ENCODE results near the gene RNU5D-1. TPM values are rescaled to one million over a fixed set of nuclear protein-coding genes. Genes with fewer than 3 reads are reported as not detected.

The RNU5D-1 gene
- total RNA-seq, 4 donors from 2014 or later: not detected

DNA sequence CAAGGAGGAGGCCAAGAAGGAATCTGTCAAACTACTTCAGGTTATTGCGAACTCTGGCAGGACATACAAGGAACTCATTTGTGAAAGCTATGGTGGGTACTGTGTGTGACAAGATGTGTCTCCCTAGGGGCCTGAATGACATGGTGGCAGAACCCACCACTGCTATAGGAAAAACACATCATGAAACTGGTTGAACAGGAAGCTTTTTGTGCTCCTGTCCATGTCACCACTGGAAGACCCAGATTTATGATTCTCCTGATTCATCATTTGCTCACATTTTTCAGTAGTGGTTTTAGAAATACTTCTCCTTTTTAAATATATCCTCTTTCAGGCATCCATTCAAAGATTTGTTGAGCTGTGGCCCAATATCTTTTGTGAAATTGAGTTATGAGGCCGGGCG, 32.8 kb downstream of the RNU5D-1 start:
- WGBS: 86% methylated on average over 3 of the region's 3 CpGs
- Histone ChIP-seq H3K36me3 (no peaks in the 10 kb centered on the region), H3K27me3 (no peaks in the 10 kb centered on the region), H3K4me1 (no peaks in the 10 kb centered on the region), H3K27ac (no peak overlapping the region), H3K4me3 (no peak overlapping the region), H3K9me3 (no peaks in the 10 kb centered on the region)
- no peak for DNase-seq (ENCODE audit: low spot score in 2 of 2)
- TF ChIP-seq EP300 (IDR thresholded peaks at IDR 0.05) (no peak), POLR2AphosphoS5 (IDR thresholded peaks at IDR 0.05) (no peak), POLR2A (IDR thresholded peaks at IDR 0.05) (no peak)
- TF ChIP-seq, protein P1, sequence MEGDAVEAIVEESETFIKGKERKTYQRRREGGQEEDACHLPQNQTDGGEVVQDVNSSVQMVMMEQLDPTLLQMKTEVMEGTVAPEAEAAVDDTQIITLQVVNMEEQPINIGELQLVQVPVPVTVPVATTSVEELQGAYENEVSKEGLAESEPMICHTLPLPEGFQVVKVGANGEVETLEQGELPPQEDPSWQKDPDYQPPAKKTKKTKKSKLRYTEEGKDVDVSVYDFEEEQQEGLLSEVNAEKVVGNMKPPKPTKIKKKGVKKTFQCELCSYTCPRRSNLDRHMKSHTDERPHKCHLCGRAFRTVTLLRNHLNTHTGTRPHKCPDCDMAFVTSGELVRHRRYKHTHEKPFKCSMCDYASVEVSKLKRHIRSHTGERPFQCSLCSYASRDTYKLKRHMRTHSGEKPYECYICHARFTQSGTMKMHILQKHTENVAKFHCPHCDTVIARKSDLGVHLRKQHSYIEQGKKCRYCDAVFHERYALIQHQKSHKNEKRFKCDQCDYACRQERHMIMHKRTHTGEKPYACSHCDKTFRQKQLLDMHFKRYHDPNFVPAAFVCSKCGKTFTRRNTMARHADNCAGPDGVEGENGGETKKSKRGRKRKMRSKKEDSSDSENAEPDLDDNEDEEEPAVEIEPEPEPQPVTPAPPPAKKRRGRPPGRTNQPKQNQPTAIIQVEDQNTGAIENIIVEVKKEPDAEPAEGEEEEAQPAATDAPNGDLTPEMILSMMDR (IDR thresholded peaks at IDR 0.05): no peak

DNA sequence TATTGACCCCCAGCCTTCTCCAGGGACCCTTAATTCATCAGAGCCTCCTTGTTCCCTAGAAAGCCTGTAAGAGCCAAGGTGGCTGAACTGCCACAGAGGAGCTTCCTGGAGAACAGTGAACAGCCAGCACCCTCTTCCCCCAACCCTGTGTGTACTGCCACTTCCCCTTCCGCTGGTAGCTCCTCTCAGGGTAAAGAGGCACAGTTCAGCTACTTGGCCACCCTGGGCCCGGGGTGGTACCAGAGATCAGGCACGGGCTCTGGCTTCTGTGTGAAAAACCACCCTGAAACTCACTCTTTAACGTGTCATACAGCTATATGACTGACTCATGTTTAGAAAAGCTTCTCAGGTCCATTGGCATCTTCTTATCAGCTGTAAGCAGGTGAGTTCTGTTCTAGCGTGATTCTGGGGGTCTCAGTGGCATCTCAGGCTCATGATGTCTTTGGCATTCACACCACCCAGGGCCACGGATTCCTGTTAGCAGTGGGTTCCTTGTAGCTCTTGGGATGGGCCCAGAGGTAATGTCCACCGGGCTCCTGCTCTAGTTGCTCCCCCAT, 34.1 kb downstream of the RNU5D-1 start:
- H3K36me3 ChIP-seq: no peaks in the 10 kb centered on the region
- TF ChIP-seq EP300 (IDR thresholded peaks at IDR 0.05) (no peak), POLR2AphosphoS5 (IDR thresholded peaks at IDR 0.05) (no peak), POLR2A (IDR thresholded peaks at IDR 0.05) (no peak)
- TF ChIP-seq, protein P1 (IDR thresholded peaks at IDR 0.05): no peak
- 85% methylated on average over 7 of the region's 7 CpGs for WGBS
- no peak overlapping the region for H3K27ac ChIP-seq
- H3K27me3 ChIP-seq: no peaks in the 10 kb centered on the region
- H3K4me3 ChIP-seq: no peak overlapping the region
- no peaks in the 10 kb centered on the region for H3K4me1 ChIP-seq
- no peak for DNase-seq (ENCODE audit: low spot score in 2 of 2)
- no peaks in the 10 kb centered on the region for H3K9me3 ChIP-seq

DNA sequence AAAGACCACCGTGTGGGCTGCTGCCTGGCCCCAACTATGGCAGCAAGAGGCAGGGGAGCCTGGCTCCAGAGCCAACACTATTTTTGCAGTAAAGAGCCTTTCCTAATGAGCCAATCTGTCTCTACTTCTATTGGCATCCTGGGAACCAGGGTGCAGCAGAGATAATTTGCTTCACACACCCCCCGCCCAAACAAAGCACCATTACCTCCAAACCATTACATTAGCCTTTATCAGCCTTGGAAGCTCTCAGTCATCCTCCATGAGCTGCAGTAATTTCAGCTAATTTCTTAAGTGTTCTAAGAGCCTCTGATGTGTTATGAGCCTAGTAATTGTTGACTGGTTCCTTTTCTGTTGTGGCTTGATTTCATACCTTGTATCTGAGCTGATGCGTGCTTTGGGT, 34.9 kb downstream of the RNU5D-1 start:
- no peak overlapping the region for H3K4me3 ChIP-seq
- no peak for DNase-seq (ENCODE audit: low spot score in 2 of 2)
- no peaks in the 10 kb centered on the region for H3K9me3 ChIP-seq
- no peak overlapping the region for H3K27ac ChIP-seq
- H3K4me1 ChIP-seq: no peaks in the 10 kb centered on the region
- H3K36me3 ChIP-seq: no peaks in the 10 kb centered on the region
- WGBS: 91% methylated on average over 3 of the region's 3 CpGs
- H3K27me3 ChIP-seq: no peaks in the 10 kb centered on the region
- TF ChIP-seq POLR2A (IDR thresholded peaks at IDR 0.05) (no peak), EP300 (IDR thresholded peaks at IDR 0.05) (no peak), POLR2AphosphoS5 (IDR thresholded peaks at IDR 0.05) (no peak)
- TF ChIP-seq, protein P1 (IDR thresholded peaks at IDR 0.05): no peak

DNA sequence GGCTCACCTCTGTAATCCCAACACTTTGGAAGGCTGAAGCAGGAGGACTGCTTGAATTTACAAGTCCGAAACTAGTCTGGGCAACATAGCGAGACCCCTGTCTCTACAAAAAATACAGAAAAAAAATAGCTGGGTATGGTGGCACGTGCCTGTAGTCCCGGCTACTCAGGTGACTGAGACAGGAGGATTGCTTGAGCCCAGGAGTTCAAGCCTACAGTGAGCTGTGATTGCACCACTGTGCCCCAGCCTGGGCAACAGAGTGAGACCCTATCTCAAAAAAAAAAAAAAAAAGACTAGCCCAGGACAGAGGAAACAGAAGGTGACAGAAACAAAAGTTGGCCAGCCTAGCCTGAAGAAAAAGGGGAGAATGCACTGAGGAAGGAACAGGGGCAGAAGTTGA, 35.3 kb downstream of the RNU5D-1 start:
- Histone ChIP-seq H3K27ac (no peak overlapping the region), H3K27me3 (no peaks in the 10 kb centered on the region), H3K4me3 (no peak overlapping the region), H3K9me3 (no peaks in the 10 kb centered on the region), H3K4me1 (no peaks in the 10 kb centered on the region), H3K36me3 (no peaks in the 10 kb centered on the region)
- 94% methylated on average over 4 of the region's 4 CpGs for WGBS
- no peak for TF ChIP-seq POLR2AphosphoS5 (IDR thresholded peaks at IDR 0.05)
- no peak for TF ChIP-seq EP300 (IDR thresholded peaks at IDR 0.05)
- TF ChIP-seq, protein P1 (IDR thresholded peaks at IDR 0.05): no peak
- TF ChIP-seq POLR2A (IDR thresholded peaks at IDR 0.05): no peak
- DNase-seq (ENCODE audit: low spot score in 2 of 2): no peak

DNA sequence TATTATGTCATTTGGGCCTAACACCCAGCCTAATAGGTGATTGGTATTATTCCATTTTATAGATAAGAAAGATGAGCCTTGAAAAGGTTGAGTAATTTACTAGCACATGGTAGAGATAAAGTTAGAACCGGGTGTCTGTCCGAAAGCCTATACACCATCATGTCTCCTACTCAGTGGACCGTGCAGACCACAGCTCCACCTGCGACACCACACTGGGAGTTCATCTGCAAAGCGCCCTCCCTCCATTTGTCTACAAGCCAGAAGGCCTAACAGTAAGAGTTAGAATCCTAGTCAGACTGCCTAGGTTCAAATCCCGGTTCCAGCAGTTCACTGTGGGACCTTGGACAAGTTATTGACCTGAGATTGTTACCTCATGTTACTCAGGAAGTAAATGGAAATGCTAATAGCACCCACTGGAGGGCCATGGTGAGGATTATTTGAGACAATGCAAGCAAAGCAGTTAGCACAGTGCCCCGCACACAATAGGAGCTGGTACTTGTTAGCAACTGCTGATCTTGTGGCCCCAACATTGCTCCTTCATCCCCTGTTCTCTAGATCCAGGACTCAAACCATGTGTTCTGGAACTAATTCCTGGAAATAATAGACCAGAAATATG, 36.0 kb downstream of the RNU5D-1 start:
- H3K27ac ChIP-seq: no peak overlapping the region
- no peak for DNase-seq (ENCODE audit: low spot score in 2 of 2)
- H3K4me1 ChIP-seq: no peaks in the 10 kb centered on the region
- TF ChIP-seq, protein P1 (IDR thresholded peaks at IDR 0.05): no peak
- TF ChIP-seq POLR2AphosphoS5 (IDR thresholded peaks at IDR 0.05): no peak
- no peak for TF ChIP-seq POLR2A (IDR thresholded peaks at IDR 0.05)
- no peak for TF ChIP-seq EP300 (IDR thresholded peaks at IDR 0.05)
- H3K9me3 ChIP-seq: no peaks in the 10 kb centered on the region
- no peaks in the 10 kb centered on the region for H3K36me3 ChIP-seq
- no peaks in the 10 kb centered on the region for H3K27me3 ChIP-seq
- WGBS: 93% methylated on average over 7 of the region's 7 CpGs
- H3K4me3 ChIP-seq: no peak overlapping the region

Data from suprapubic skin (tissue), 4 donors.